HL-60/S4 (cell line): ENCODE results near the gene PDE11A.
"Not testable (repeated sequence)": the region's sequence is repeated elsewhere in the genome, so short reads cannot be mapped to it uniquely, and the experiment has no call there.

Source experiments
- in situ Hi-C: fragments of 300-500 bp; cut with MboI; formaldehyde crosslinking; loops from 2 replicates; pipeline ENCODE4 v1.14.3; 2022; ENCODE audit warnings: low sequenced_read_pairs

The PDE11A gene

GRCh38 chr2:178075006-178075326 is 2.4 kb upstream of the PDE11A start:
- in situ Hi-C loops: no loop called here

- in situ Hi-C loops: no loop called here
Measured at GRCh38 chr2:178074123-178075005, 1.8 kb upstream of the PDE11A start.

GRCh38 chr2:178072000-178072382 is 586 bp downstream of the PDE11A start:
- in situ Hi-C loops: no loop called here

GRCh38 chr2:178070824-178071223 is 1.8 kb downstream of the PDE11A start:
- in situ Hi-C loops: no loop called here

- in situ Hi-C loops: no loop called here
Measured at GRCh38 chr2:178069551-178069950, 3.0 kb downstream of the PDE11A start.

GRCh38 chr2:178068823-178069454 is 3.6 kb downstream of the PDE11A start:
- in situ Hi-C loops: no loop called here

- in situ Hi-C loops: no loop called here
Measured at GRCh38 chr2:178066890-178067669, 5.5 kb downstream of the PDE11A start.

GRCh38 chr2:178066324-178066723 is 6.3 kb downstream of the PDE11A start:
- in situ Hi-C loops: no loop called here

- in situ Hi-C loops: no loop called here
Measured at GRCh38 chr2:178059681-178060080, 12.9 kb downstream of the PDE11A start.

GRCh38 chr2:178059111-178059510 is 13.5 kb downstream of the PDE11A start:
- in situ Hi-C loops: no loop called here

- in situ Hi-C loops: no loop called here
Measured at GRCh38 chr2:178057179-178057680, 15.3 kb downstream of the PDE11A start.

GRCh38 chr2:178056345-178056744 is 16.2 kb downstream of the PDE11A start:
- in situ Hi-C loops: no loop called here

- in situ Hi-C loops: not testable (repeated sequence)
Measured at GRCh38 chr2:178051257-178051656, 21.3 kb downstream of the PDE11A start.

GRCh38 chr2:178047391-178047790 is 25.2 kb downstream of the PDE11A start:
- in situ Hi-C loops: no loop called here

GRCh38 chr2:178044836-178045235 is 27.7 kb downstream of the PDE11A start:
- in situ Hi-C loops: no loop called here

- in situ Hi-C loops: no loop called here
Measured at GRCh38 chr2:178043266-178043665, 29.3 kb downstream of the PDE11A start.

GRCh38 chr2:178033583-178033982 is 39.0 kb downstream of the PDE11A start:
- in situ Hi-C loops: not testable (repeated sequence)

GRCh38 chr2:178029342-178029741 is 43.2 kb downstream of the PDE11A start:
- in situ Hi-C loops: no loop called here

- in situ Hi-C loops: no loop called here
Measured at GRCh38 chr2:178025551-178026185, 46.9 kb downstream of the PDE11A start.

- in situ Hi-C loops: no loop called here
Measured at GRCh38 chr2:178018141-178018540, 54.4 kb downstream of the PDE11A start.

GRCh38 chr2:178016612-178017011 is 56.0 kb downstream of the PDE11A start:
- in situ Hi-C loops: no loop called here
